H9 (cell line): ENCODE results near the gene FAM236B. TPM values are rescaled to one million over a fixed set of nuclear protein-coding genes. Genes with fewer than 3 reads are reported as not detected.
"Not testable (repeated sequence)": the region's sequence is repeated elsewhere in the genome, so short reads cannot be mapped to it uniquely, and the experiment has no call there.

Experiments
- DNase-seq: peaks from one replicate; pipeline ENCODE4 v3.0.0-alpha.2; 2017
- H2AFZ ChIP-seq: one replicate; pipeline ENCODE4 v1.6.1; 2013; ENCODE audit warnings: mild to moderate bottlenecking, low read length, control low read depth, moderate library complexity
- H2AK5ac ChIP-seq: 2 replicates; pipeline ENCODE4 v1.6.1; 2013; ENCODE audit warnings: low read length, control low read depth, mixed read lengths; ENCODE audit not compliant: insufficient read length
- H2BK120ac ChIP-seq: one replicate; pipeline ENCODE4 v1.6.1; 2013; ENCODE audit warnings: low read depth, mild to moderate bottlenecking, low read length, control low read depth, inconsistent platforms; ENCODE audit not compliant: poor library complexity, severe bottlenecking
- H2BK12ac ChIP-seq: 2 replicates; pipeline ENCODE4 v1.6.1; 2013; ENCODE audit warnings: low read length, control low read depth, mixed read lengths, low read depth; ENCODE audit not compliant: insufficient read length
- H2BK15ac ChIP-seq: 2 replicates; pipeline ENCODE4 v1.6.1; 2013; ENCODE audit warnings: low read depth, low read length, control low read depth
- H2BK20ac ChIP-seq: one replicate; pipeline ENCODE4 v1.6.1; 2013; ENCODE audit warnings: low read depth, mild to moderate bottlenecking, low read length, control low read depth, inconsistent platforms; ENCODE audit not compliant: poor library complexity, severe bottlenecking
- H2BK5ac ChIP-seq: 2 replicates; pipeline ENCODE4 v1.6.1; 2013; ENCODE audit warnings: low read length, control low read depth, mixed read lengths; ENCODE audit not compliant: insufficient read length
- H3K14ac ChIP-seq: 2 replicates; pipeline ENCODE4 v1.6.1; 2013; ENCODE audit warnings: low read length, control low read depth; ENCODE audit not compliant: insufficient read depth
- H3K18ac ChIP-seq: 2 replicates; pipeline ENCODE4 v1.6.1; 2013; ENCODE audit warnings: low read depth, mild to moderate bottlenecking, mixed read lengths, low read length, control low read depth; ENCODE audit not compliant: insufficient read length
- H3K23ac ChIP-seq: 2 replicates; pipeline ENCODE4 v1.6.1; 2013; ENCODE audit warnings: low read length, control low read depth, mixed read lengths, low read depth; ENCODE audit not compliant: insufficient read length
- H3K23me2 ChIP-seq: 2 replicates; pipeline ENCODE4 v1.6.1; 2013; ENCODE audit warnings: low read depth, mild to moderate bottlenecking, mixed read lengths, low read length, control low read depth; ENCODE audit not compliant: insufficient read length, poor library complexity, severe bottlenecking
- H3K27ac ChIP-seq: 2 replicates; pipeline ENCODE4 v1.5.1; 2013; ENCODE audit warnings: low read length, control low read depth, mixed read lengths, low read depth; ENCODE audit not compliant: insufficient read length
- H3K27me3 ChIP-seq: 2 replicates; pipeline ENCODE4 v1.6.1; 2013; ENCODE audit warnings: low read length, control low read depth, inconsistent platforms; ENCODE audit not compliant: insufficient read depth
- H3K4ac ChIP-seq: 2 replicates; pipeline ENCODE4 v1.6.1; 2013; ENCODE audit warnings: low read depth, mild to moderate bottlenecking, control low read depth, inconsistent platforms, low read length, moderate library complexity
- H3K4me1 ChIP-seq: 2 replicates; pipeline ENCODE4 v1.6.1; 2013; ENCODE audit warnings: low read length, control low read depth, inconsistent platforms; ENCODE audit not compliant: insufficient read depth
- H3K4me2 ChIP-seq: 2 replicates; pipeline ENCODE4 v1.6.1; 2013; ENCODE audit warnings: low read length, control low read depth, mixed read lengths; ENCODE audit not compliant: insufficient read length, insufficient read depth
- H3K56ac ChIP-seq: 2 replicates; pipeline ENCODE4 v1.6.1; 2013; ENCODE audit warnings: low read depth, mild to moderate bottlenecking, mixed read lengths, low read length, control low read depth; ENCODE audit not compliant: insufficient read length
- H3K79me1 ChIP-seq: 2 replicates; pipeline ENCODE4 v1.6.1; 2013; ENCODE audit warnings: low read depth, mild to moderate bottlenecking, moderate library complexity, low read length, control low read depth, inconsistent platforms; ENCODE audit not compliant: insufficient read depth, poor library complexity, severe bottlenecking
- H3K79me2 ChIP-seq: 2 replicates; pipeline ENCODE4 v1.6.1; 2013; ENCODE audit warnings: low read length, control low read depth, inconsistent platforms; ENCODE audit not compliant: insufficient read depth
- H3K9ac ChIP-seq: 2 replicates; pipeline ENCODE4 v1.6.1; 2013; ENCODE audit warnings: low read length, control low read depth, mixed read lengths; ENCODE audit not compliant: insufficient read length; ENCODE audit errors: extremely low read depth
- H3K9me3 ChIP-seq: one replicate; pipeline ENCODE4 v1.6.1; 2013; ENCODE audit warnings: low read depth, low read length, inconsistent platforms; ENCODE audit not compliant: control insufficient read depth
- H3T11ph ChIP-seq: one replicate; pipeline ENCODE4 v1.6.1; 2013; ENCODE audit warnings: mild to moderate bottlenecking, low read length, control low read depth, inconsistent platforms
- H4K20me1 ChIP-seq: one replicate; pipeline ENCODE4 v1.6.1; 2013; ENCODE audit not compliant: control insufficient read depth, insufficient read length, insufficient read depth
- H4K5ac ChIP-seq: 2 replicates; pipeline ENCODE4 v1.6.1; 2013; ENCODE audit warnings: low read depth, mild to moderate bottlenecking, mixed read lengths, low read length, control low read depth; ENCODE audit not compliant: insufficient read length
- H4K8ac ChIP-seq: replicated peaks from 2 replicates; pipeline ENCODE4 v1.6.1; 2013; ENCODE audit warnings: low read length, control low read depth, mixed read lengths, low read depth; ENCODE audit not compliant: insufficient read length
- H4K91ac ChIP-seq: 2 replicates; pipeline ENCODE4 v1.6.1; 2013; ENCODE audit warnings: low read depth, mild to moderate bottlenecking, moderate library complexity, mixed read lengths, low read length, control low read depth; ENCODE audit not compliant: insufficient read length
- H3K27ac Mint-ChIP-seq, 3 experiments: 2 replicates in 2 of 3; 3 replicates in 1 of 3; pipeline ENCODE4 v1.8.0; 2020 to 2021; ENCODE audit warnings: mixed read lengths in 3 of 3, mild to moderate bottlenecking in 1 of 3, moderate library complexity in 1 of 3
- H3K27me3 Mint-ChIP-seq: 2 replicates; pipeline ENCODE4 v1.8.0; 2021; ENCODE audit warnings: low read depth, mild to moderate bottlenecking, moderate library complexity, mixed read lengths
- H3K36me3 Mint-ChIP-seq, 3 experiments: 2 replicates in 2 of 3; 3 replicates in 1 of 3; pipeline ENCODE4 v1.8.0; 2020 to 2021; ENCODE audit warnings: low read depth in 3 of 3, mixed read lengths in 3 of 3; ENCODE audit not compliant: insufficient read depth in 1 of 3
- H3K4me1 Mint-ChIP-seq, 2 experiments: 2 replicates each; pipeline ENCODE4 v1.8.0; 2020; ENCODE audit warnings: mixed read lengths in 2 of 2
- H3K4me3 Mint-ChIP-seq, 2 experiments: 2 replicates in 1 of 2; 3 replicates in 1 of 2; pipeline ENCODE4 v1.8.0; 2020 to 2021; ENCODE audit warnings: mild to moderate bottlenecking in 2 of 2, mixed read lengths in 2 of 2, moderate library complexity in 1 of 2
- H3K9me3 Mint-ChIP-seq, 2 experiments: 2 replicates in 1 of 2; 3 replicates in 1 of 2; pipeline ENCODE4 v1.8.0; 2020; ENCODE audit warnings: mild to moderate bottlenecking in 2 of 2, mixed read lengths in 2 of 2, moderate library complexity in 1 of 2
- WGBS: extraction: QIAGEN DNeasy Blood & Tissue Kit; methylation state at CpG from one replicate; pipeline ENCODE4 v1.1.7; 2013; ENCODE audit warnings: missing lambda C conversion rate, low lambda C conversion rate, mixed read lengths; ENCODE audit not compliant: insufficient read length; ENCODE audit errors: extremely low coverage; 5-methylcytosine and 5-hydroxymethylcytosine counted together
- total RNA-seq: library from RNA; stranded (reverse); gene quantifications from 2 replicates; pipeline ENCODE4 v1.2.1, GENCODE V29; 2021

Gene FAM236B
- total RNA-seq, 1 experiment from 2014 or later: not detected

DNA sequence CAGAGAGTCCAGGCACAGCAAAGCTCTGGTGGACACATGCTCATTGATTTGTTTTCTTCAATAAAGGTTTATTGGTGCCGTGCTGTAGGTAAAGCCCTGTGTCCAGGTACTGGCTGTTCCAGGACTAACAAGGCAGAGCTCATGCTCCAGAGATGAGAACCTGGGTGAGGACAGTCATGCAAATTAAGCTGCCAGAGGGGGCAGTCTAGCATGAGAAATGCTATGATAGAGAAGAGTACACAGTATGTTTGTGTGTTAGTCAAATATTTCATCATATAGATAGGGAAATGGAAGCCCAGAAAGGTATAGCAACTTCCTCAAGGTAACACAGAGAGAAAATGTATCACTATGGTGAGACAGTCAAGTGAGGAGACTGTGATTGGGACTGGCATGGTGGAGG is 5.7 kb upstream of the FAM236B start:
- H3K9me3 ChIP-seq, H2BK12ac ChIP-seq, H3K56ac ChIP-seq, H3K4me2 ChIP-seq, H3K14ac ChIP-seq, H2AFZ ChIP-seq, H3K79me2 ChIP-seq, H4K91ac ChIP-seq, H2BK15ac ChIP-seq, H3K9me3 Mint-ChIP-seq, H3K27ac Mint-ChIP-seq, DNase-seq, H4K20me1 ChIP-seq, H4K8ac ChIP-seq, H3K23ac ChIP-seq, H2AK5ac ChIP-seq, H4K5ac ChIP-seq, H2BK120ac ChIP-seq, H3K18ac ChIP-seq, H3T11ph ChIP-seq, H3K36me3 Mint-ChIP-seq, H3K27ac ChIP-seq, H2BK20ac ChIP-seq, H3K27me3 Mint-ChIP-seq, H3K79me1 ChIP-seq, H3K4me3 Mint-ChIP-seq, H3K27me3 ChIP-seq, H2BK5ac ChIP-seq, H3K4me1 Mint-ChIP-seq, H3K4ac ChIP-seq, H3K4me1 ChIP-seq, H3K23me2 ChIP-seq, H3K9ac ChIP-seq: not testable (repeated sequence)
- WGBS: no CpG with 5 or more reads among the region's 1 CpG

GRCh38 chrX:72783964-72784363 is 1.5 kb upstream of the FAM236B start:
- not testable (repeated sequence) for H2BK5ac ChIP-seq, H2BK15ac ChIP-seq, H3K23ac ChIP-seq, H3K79me1 ChIP-seq, H2AK5ac ChIP-seq, H3K4me3 Mint-ChIP-seq, H3K4me1 ChIP-seq, H2BK120ac ChIP-seq, H2BK12ac ChIP-seq, H3K18ac ChIP-seq, H3K14ac ChIP-seq, H3K27me3 Mint-ChIP-seq, H2BK20ac ChIP-seq, H3T11ph ChIP-seq, H3K27me3 ChIP-seq, H3K27ac Mint-ChIP-seq, DNase-seq, H4K5ac ChIP-seq, H3K4me2 ChIP-seq, H3K23me2 ChIP-seq, H4K8ac ChIP-seq, H3K9me3 ChIP-seq, H3K56ac ChIP-seq, H2AFZ ChIP-seq, H3K9me3 Mint-ChIP-seq, H4K91ac ChIP-seq, H3K9ac ChIP-seq, H3K79me2 ChIP-seq, H3K4ac ChIP-seq, H3K4me1 Mint-ChIP-seq, H3K27ac ChIP-seq, H4K20me1 ChIP-seq, H3K36me3 Mint-ChIP-seq
- WGBS: no CpG with 5 or more reads among the region's 6 CpGs
